RWPE2 (cell line): ENCODE results near the gene NEGR1.

Source experiments
- ATAC-seq: fragments of 200-7000 bp; cut with Tn5 transposase; 3 replicates; pipeline ENCODE4 v1.9.1; 2021; ENCODE audit warnings: low read depth
- DNase-seq: peaks from one replicate; pipeline ENCODE4 v3.0.0-alpha.2; 2020; ENCODE audit warnings: low spot score
- H3K27ac ChIP-seq: fragments of 450-650 bp; 2 replicates; pipeline ENCODE4 v1.5.1; 2017; ENCODE audit warnings: mild to moderate bottlenecking; ENCODE audit not compliant: poor library complexity, severe bottlenecking
- H3K27me3 ChIP-seq: fragments of 250-450 bp; sonication (Bioruptor Pico); 2 replicates; pipeline ENCODE4 v1.5.1; 2021; ENCODE audit warnings: mild to moderate bottlenecking, moderate library complexity; ENCODE audit not compliant: insufficient read depth, poor library complexity, severe bottlenecking
- H3K36me3 ChIP-seq: fragments of 250-450 bp; sonication (Bioruptor Pico); 2 replicates; pipeline ENCODE4 v1.5.1; 2020; ENCODE audit warnings: low read depth, mild to moderate bottlenecking, moderate library complexity
- H3K4me1 ChIP-seq: fragments of 250-450 bp; sonication (Bioruptor Pico); 2 replicates; pipeline ENCODE4 v1.5.1; 2021; ENCODE audit warnings: mild to moderate bottlenecking, moderate library complexity; ENCODE audit not compliant: insufficient read depth, poor library complexity, severe bottlenecking
- H3K4me3 ChIP-seq: fragments of 250-450 bp; sonication (Bioruptor Pico); 2 replicates; pipeline ENCODE4 v1.5.1; 2021; ENCODE audit warnings: mild to moderate bottlenecking, moderate library complexity; ENCODE audit not compliant: severe bottlenecking
- H3K9me3 ChIP-seq: fragments of 250-450 bp; sonication (Bioruptor Pico); 2 replicates; pipeline ENCODE4 v1.5.1; 2021; ENCODE audit warnings: mild to moderate bottlenecking, moderate library complexity; ENCODE audit not compliant: severe bottlenecking
- CTCF ChIP-seq: fragments of 450-650 bp; IDR thresholded peaks from one replicate; pipeline ENCODE4 v1.5.1; 2017; ENCODE audit warnings: mild to moderate bottlenecking, moderate library complexity; ENCODE audit not compliant: poor library complexity, severe bottlenecking

The NEGR1 gene

GRCh38 chr1:71687376-71687775 lies 595.0 kb downstream of the NEGR1 start:
- H3K4me1 ChIP-seq, result no peaks in the 10 kb centered on the region
- H3K36me3 ChIP-seq, result no peaks in the 10 kb centered on the region
- H3K4me3 ChIP-seq, result no peak overlapping the region
- H3K27me3 ChIP-seq, result no peaks in the 10 kb centered on the region
- TF ChIP-seq CTCF, result no peak
- H3K27ac ChIP-seq, result no peak overlapping the region
- ATAC-seq, result no peak
- no peaks in the 10 kb centered on the region for H3K9me3 ChIP-seq
- no peak for DNase-seq

GRCh38 chr1:71676979-71677925 lies 605.1 kb downstream of the NEGR1 start:
- ATAC-seq (no peak), DNase-seq (no peak)
- Histone ChIP-seq H3K4me3 (no peak overlapping the region), H3K36me3 (no peaks in the 10 kb centered on the region), H3K9me3 (no peaks in the 10 kb centered on the region), H3K27me3 (no peaks in the 10 kb centered on the region), H3K27ac (no peak overlapping the region), H3K4me1 (no peaks in the 10 kb centered on the region)
- no peak for TF ChIP-seq CTCF

- Histone ChIP-seq H3K27me3 (no peaks in the 10 kb centered on the region), H3K4me1 (no peaks in the 10 kb centered on the region), H3K36me3 (no peaks in the 10 kb centered on the region), H3K27ac (no peak overlapping the region), H3K4me3 (no peak overlapping the region), H3K9me3 (no peaks in the 10 kb centered on the region)
- no peak for DNase-seq
- TF ChIP-seq CTCF, result no peak
- no peak for ATAC-seq
Measured at GRCh38 chr1:71668065-71668464, 614.3 kb downstream of the NEGR1 start.

- no peak for TF ChIP-seq CTCF
- no peaks in the 10 kb centered on the region for H3K9me3 ChIP-seq
- ATAC-seq (0 out of 3 replicates have a peak, but pooled peaks have one; percentile 17), DNase-seq (no peak)
- no peaks in the 10 kb centered on the region for H3K36me3 ChIP-seq
- no peak overlapping the region for H3K4me3 ChIP-seq
- H3K27ac ChIP-seq, result no peak overlapping the region
- H3K4me1 ChIP-seq, result no peaks in the 10 kb centered on the region
- H3K27me3 ChIP-seq, result no peaks in the 10 kb centered on the region
Measured at GRCh38 chr1:71667216-71667615, 615.1 kb downstream of the NEGR1 start.

- no peaks in the 10 kb centered on the region for H3K36me3 ChIP-seq
- H3K4me1 ChIP-seq, result no peaks in the 10 kb centered on the region
- no peak for TF ChIP-seq CTCF
- ATAC-seq, result no peak
- no peak for DNase-seq
- no peak overlapping the region for H3K27ac ChIP-seq
- no peaks in the 10 kb centered on the region for H3K27me3 ChIP-seq
- no peak overlapping the region for H3K4me3 ChIP-seq
- H3K9me3 ChIP-seq, result no peaks in the 10 kb centered on the region
Measured at GRCh38 chr1:71666609-71667008, 615.7 kb downstream of the NEGR1 start.
